ENCODE measurements around the gene ZNF385A.

DNA sequence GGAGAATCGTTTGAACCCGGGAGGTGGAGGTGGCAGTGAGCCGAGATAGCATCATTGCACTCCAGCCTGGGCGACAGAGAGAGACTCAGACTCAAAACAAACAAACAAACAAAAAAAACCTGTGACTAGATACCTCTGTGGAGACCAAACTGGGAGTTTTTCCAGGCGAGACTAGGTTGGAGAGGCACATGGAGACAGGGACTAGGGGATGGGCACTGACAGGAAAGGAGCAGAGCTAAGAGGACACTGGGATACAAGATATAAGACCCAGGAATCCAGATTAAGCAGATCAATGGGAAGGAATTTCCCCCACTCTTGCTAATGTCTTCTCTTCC is 39.2 kb upstream of the ZNF385A start:
- TF ChIP-seq, protein P1, sequence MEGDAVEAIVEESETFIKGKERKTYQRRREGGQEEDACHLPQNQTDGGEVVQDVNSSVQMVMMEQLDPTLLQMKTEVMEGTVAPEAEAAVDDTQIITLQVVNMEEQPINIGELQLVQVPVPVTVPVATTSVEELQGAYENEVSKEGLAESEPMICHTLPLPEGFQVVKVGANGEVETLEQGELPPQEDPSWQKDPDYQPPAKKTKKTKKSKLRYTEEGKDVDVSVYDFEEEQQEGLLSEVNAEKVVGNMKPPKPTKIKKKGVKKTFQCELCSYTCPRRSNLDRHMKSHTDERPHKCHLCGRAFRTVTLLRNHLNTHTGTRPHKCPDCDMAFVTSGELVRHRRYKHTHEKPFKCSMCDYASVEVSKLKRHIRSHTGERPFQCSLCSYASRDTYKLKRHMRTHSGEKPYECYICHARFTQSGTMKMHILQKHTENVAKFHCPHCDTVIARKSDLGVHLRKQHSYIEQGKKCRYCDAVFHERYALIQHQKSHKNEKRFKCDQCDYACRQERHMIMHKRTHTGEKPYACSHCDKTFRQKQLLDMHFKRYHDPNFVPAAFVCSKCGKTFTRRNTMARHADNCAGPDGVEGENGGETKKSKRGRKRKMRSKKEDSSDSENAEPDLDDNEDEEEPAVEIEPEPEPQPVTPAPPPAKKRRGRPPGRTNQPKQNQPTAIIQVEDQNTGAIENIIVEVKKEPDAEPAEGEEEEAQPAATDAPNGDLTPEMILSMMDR (IDR thresholded peaks at IDR 0.05), result no peak
- TF ChIP-seq POLR2A (IDR thresholded peaks at IDR 0.05), result no peak
